ENCODE data around the gene INSR.
"Not testable (repeated sequence)": the region's sequence is repeated elsewhere in the genome, so short reads cannot be mapped to it uniquely, and the experiment has no call there.

INSR gene

GRCh38 chr19:7257148-7258040 is 36.8 kb downstream of the INSR start:
- no peak for DNase-seq

- DNase-seq: no peak
Observed at GRCh38 chr19:7255631-7256030, 38.6 kb downstream of the INSR start.

DNA sequence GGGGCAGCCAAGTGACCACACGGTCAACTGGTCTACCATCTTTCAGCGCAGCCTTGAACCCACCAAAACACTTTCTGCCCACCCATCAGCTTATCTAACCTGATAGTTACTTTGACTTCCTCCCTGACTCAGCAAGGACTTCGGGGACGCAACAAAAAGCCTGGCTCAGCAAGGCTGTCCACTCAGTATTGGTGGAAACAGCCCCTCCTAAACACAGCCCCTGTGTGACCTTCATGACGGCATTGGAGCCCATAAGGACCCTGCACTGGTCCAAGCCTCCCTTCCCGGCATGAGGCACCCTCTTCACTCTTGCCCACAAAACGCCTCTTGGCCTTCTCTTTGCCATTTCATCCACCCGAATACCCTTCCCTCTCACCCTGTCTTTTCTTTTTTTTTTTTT is 39.1 kb downstream of the INSR start:
- DNase-seq: no peak

GRCh38 chr19:7254590-7254989 is 39.6 kb downstream of the INSR start:
- no peak for DNase-seq

GRCh38 chr19:7252364-7252763 is 41.9 kb downstream of the INSR start:
- DNase-seq: no peak

- DNase-seq: no peak
Observed at GRCh38 chr19:7251494-7251893, 42.7 kb downstream of the INSR start.

DNA sequence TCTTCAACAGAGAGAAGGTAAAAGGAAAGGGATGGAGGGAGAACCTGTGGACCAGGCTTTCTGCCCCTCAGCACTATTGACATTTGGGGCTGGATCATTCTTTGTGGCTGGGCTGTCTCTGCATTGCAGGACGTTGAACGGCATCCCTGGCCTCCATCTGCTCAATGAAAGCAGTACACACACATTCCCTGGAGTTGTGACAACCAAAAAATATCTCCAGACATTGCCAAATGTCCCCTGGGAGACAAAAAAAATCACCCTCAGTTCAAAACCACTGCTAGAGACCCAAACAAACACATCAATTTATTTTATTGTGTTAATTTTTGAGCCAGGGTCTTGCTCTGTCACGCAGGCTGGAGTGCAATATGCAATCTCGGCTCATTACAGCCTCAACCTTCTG is 43.3 kb downstream of the INSR start:
- no peak for DNase-seq

DNA sequence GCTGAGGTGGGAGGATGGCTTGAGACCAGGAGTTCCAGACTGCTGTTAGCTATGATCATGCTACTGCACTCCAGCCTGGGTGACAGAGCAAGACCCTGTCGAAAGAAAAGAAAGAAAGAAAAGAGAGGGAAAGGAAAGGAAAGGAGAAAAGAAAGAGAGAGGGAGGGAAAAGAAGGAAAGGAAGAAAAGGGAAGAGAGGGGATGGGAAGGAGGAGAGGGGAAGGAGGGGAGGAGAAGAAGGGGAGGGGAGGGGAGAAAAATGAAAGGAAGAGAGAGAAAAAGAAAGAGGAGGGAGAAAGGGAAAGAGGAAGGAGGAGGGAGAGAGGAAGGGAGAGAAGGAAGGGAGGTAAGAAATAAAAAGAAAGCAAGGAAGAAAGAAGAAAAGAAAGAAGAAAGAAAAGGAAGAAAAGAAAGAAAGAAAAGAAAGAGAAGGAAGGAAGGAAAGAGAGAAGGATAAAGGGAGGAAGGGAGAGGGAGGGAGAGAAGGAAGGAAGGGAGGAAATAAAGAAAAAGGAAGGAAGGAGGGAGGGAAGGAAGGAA is 44.1 kb downstream of the INSR start:
- no peak for DNase-seq

GRCh38 chr19:7247155-7247554 is 47.1 kb downstream of the INSR start:
- DNase-seq: no peak

DNA sequence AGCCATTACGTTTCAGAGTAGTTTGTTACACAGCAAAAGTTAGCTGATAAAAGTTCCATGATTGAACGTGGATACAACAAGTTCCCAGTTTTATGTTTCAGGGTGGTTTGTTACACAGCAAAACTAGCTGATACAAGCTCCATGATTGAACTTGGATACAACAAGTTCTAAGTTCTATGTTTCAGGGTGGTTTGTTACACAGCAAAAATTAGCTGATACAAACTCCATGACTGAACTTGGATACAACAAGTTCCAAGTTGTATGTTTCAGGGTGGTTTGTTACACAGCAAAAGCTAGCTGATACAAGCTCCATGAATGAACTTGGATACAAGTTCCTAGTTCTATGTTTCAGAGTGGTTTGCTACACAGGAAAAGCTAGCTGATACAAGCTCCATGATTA is 47.6 kb downstream of the INSR start:
- DNase-seq: no peak

DNA sequence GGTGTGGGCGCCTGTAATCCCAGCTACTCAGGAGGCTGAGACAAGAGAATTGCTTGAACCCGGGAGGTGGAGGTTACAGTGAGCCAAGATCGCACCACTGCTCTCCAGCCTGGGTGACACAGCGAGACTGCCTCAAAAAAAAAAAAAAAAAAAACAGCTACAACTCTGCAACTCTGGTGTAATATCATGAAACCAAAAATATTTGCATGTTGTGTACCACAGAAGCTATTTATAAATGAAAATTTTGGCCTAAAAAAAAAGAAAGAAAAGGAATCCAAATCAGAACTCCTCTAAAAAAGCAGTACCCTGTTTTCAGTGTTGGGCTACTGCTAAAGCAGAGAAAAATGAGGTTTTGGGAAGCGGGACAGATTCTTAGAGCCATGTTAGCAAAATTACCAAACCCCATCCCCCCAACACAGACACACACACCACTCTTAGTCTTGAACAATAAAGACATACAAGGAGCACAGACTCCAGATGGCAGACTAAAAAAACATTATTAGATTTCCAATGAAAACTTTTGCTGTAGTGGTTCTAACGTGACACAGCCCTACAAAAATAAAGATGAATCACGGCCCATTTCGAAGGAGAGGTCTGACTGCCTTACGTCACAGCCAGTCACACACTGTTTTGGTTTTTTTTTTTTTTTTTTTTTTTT is 51.5 kb downstream of the INSR start:
- DNase-seq: no peak

DNA sequence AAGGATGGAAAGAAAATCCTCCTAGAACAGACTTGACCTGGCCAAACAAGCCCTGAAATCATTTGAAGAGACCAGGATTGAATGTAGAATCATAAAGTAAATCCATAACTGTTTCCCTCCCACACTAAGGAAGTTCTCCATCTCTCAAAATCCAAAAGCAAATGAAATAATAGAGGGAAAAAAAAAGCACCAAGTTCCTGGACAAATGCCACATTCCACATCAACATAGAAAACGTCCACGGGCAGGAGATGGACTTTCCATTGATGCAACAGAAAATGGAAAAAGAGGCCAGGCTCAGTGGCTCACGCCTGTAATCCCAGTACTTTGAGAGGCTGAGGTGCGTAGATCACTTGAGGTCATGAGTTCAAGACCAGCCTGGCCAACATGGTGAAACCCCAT is 56.2 kb downstream of the INSR start:
- DNase-seq: no peak

DNA sequence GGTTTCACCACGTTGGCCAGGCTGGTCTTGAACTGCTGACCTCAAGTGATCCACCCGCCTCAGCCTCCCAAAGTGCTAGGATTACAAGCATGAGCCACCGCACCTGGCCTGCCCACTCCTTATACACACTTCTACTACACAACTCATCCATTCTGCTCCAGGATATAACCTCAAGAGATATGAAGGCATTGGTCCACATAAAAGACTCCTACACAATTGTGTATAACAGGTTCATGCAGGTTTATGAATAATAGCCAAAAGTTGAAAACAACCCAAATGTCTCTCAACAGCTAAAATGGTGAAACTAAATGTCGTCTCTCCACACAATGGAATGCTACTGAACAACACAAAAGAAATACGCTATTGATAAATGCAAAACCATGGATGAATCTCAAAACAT is 58.1 kb downstream of the INSR start:
- no peak for DNase-seq

DNA sequence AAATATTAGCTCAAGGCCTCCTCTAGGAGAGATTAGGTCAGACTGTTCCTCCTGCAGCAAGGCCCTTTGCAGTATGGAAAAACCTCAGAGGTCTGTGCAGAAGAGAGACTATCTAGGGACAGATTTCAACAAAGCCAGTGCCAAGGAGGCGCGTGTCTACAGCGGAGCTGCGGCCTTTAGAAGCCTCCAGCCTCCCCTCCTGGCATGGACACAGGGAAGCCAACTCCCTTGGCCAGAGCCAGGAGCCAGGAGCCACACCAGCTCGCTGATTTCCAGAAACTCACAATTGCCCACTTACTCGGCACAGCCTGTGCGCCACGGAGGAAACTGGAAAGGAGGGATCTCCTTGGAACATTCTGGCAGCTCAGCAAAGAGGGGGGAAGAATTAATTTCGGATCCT is 63.4 kb downstream of the INSR start:
- no peak for DNase-seq

DNA sequence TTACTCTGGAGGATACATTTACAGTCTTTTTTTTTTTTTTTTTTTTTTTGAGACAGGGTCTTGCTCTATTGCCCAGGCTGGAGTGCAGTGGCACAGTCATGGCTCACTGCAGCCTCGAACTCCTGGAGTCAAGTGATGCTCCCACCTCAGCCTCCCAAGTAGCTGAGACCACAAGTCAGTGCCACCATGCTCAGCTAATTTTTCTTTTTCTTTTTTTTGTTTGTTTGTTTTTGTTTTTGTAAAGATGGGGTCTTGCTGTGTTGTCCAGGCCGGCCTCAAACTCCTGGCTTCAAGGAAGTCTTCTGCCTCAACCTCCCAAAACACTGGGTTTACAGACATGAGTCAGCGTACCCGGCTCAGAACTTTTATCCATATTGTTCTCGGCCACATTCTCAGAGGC is 64.5 kb downstream of the INSR start:
- no peak for DNase-seq

- DNase-seq: no peak
Observed at GRCh38 chr19:7228935-7229541, 65.2 kb downstream of the INSR start.

DNA sequence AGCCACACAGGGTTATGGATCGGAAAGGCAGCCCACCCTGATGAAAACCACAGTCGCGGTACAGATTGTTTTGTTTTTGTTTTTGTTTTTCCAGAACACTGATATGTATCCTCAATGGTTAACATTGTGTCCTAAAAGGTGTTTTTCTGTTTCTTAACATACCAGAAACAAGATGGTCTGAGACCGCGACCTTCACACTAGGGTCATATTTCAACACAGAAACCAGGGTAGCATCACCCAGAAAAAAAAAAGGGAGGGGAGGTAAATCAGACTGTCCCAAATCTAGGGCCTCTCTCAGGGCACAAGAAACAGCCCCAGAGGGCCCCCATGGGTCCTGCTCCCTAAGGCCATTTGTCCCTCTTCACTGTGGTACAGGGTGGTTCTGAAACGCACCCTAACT is 66.5 kb downstream of the INSR start:
- no peak for DNase-seq

DNA sequence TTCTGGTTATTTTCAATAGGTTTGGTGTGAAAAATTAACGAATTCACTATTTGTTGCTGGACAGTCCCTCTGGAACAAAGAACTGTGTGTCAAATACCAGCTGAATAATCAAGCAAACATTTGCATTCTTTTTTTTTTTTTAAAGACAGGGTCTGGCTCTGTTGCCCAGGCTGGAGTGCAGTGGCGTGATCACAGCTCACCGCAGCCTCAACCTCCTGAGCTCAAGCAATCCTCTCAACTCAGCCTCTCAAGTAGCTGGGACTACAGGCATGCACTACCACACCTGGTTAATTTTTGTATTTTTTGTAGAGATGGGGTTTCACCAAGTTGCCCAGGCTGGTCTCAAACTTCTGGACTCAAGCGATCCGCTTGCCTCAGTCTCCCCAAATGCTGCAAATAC is 67.1 kb downstream of the INSR start:
- not testable (repeated sequence) for DNase-seq

- no peak for DNase-seq
Observed at GRCh38 chr19:7226739-7227138, 67.5 kb downstream of the INSR start.

GRCh38 chr19:7225741-7226140 is 68.5 kb downstream of the INSR start:
- no peak for DNase-seq

GRCh38 chr19:7224995-7225394 is 69.2 kb downstream of the INSR start:
- DNase-seq: no peak

GRCh38 chr19:7224209-7224686 is 70.0 kb downstream of the INSR start:
- no peak for DNase-seq

GRCh38 chr19:7223429-7223828 is 70.8 kb downstream of the INSR start:
- DNase-seq: no peak

DNA sequence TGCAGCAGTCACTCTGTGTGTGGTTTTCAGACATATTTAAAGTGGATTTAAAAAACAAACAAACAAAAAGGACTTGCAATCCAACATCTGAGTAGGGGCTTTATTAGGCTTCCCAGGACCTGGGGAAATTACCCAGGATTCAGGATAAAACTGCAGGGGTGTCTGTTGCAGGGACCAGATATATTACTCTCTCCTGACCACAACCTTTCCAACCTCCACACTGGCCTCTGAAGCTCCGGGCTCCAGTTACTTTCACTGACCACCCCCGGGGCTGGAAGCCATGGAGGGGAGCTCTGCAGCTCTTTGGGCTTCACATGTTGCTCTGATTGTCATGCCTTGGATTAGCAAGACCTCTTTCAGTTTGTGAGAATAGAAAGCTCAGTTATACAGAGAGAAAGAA is 75.2 kb downstream of the INSR start:
- DNase-seq: no peak

Data from NCI-H187 treated with DMSO at 0.1 percent for 48 hours (cell line).